Activated T-cell treated with anti-CD3 and anti-CD28 coated beads for 48 hours (primary cell): ENCODE results near the gene GAS2L2.

Experiments
- DNase-seq: peaks from one replicate; pipeline ENCODE4 v3.0.0-alpha.2; 2020; ENCODE audit warnings: low read depth

GAS2L2 gene

DNA sequence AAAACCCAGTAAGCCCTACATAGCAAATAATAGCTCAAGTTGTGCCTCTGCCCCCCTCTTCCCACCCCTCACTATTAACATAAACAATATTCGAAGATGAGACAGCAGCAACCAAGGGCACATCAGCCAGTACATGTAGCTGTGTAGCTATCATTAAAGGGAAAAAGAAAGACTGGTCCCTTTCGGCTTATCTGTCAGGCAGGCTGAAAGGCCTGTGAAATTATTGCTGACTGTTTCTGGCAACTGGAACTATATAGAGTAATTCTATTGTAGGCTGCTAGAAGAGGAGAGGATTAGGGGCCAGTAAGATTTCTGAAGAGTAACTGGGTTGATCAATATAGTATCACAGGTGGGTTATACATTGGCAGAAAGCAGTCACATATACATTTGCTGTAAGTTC, 58.1 kb downstream of the GAS2L2 start:
- DNase-seq: no peak
